Smooth muscle cell of the umbilical artery (primary cell): Measurements from ENCODE around the gene SND1. TPM values are rescaled to one million over a fixed set of nuclear protein-coding genes. Genes with fewer than 3 reads are reported as not detected.

Source experiments
- total RNA-seq: library from RNA; depleted of rRNA; stranded (reverse); fragments of >200 nt; gene quantifications from 2 replicates; pipeline ENCODE4 v1.2.3, GENCODE V29; 2014

Gene SND1
- total RNA-seq: 231 and 302 TPM in 2 replicates

GRCh38 chr7:127651556-127652332 lies at the start of gene SND1:
SND1 (plus strand) TSS chr7:127652194; CDS start chr7:127652374, 180 bp downstream.

GRCh38 chr7:127618042-127618441 lies 34.0 kb upstream of the SND1 start, which contains the start of gene PAX4:
PAX4 (minus strand) TSS chr7:127618142; CDS start chr7:127615928, 2,214 bp downstream.

GRCh38 chr7:128030654-128031611 lies 378.9 kb downstream of the SND1 start, which contains the start of gene LRRC4:
LRRC4 (minus strand) TSS chr7:128031437; CDS start chr7:128030640, 797 bp downstream.

Other genes with a start within 250 kb of the SND1 start
- 28.1 and 29.1 TPM in 2 replicates for gene GCC1, start 66.6 kb upstream of the SND1 start, total RNA-seq
- gene ARF5, start 63.8 kb upstream of the SND1 start, total RNA-seq: 64.4 and 89.1 TPM in 2 replicates
- gene FSCN3, start 58.5 kb upstream of the SND1 start, total RNA-seq: 0.30 and 0.46 TPM in 2 replicates
- gene PAX4, start 34.1 kb upstream of the SND1 start, total RNA-seq: not detected in 2 replicates